Measurements from ENCODE around the gene SLIT1.

GRCh38 chr10:97065128-97065527 is 120.6 kb downstream of the SLIT1 start:
- TF ChIP-seq ESRRG (CRISPR knock-in tag; IDR thresholded peaks at IDR 0.05) (no peak), ISL1 (CRISPR knock-in tag; IDR thresholded peaks at IDR 0.05) (no peak), TOX (CRISPR knock-in tag; IDR thresholded peaks at IDR 0.05; ENCODE audit: borderline replicate concordance) (no peak), SNAI2 (CRISPR knock-in tag; IDR thresholded peaks at IDR 0.05) (no peak)
- TF ChIP-seq, protein P1, sequence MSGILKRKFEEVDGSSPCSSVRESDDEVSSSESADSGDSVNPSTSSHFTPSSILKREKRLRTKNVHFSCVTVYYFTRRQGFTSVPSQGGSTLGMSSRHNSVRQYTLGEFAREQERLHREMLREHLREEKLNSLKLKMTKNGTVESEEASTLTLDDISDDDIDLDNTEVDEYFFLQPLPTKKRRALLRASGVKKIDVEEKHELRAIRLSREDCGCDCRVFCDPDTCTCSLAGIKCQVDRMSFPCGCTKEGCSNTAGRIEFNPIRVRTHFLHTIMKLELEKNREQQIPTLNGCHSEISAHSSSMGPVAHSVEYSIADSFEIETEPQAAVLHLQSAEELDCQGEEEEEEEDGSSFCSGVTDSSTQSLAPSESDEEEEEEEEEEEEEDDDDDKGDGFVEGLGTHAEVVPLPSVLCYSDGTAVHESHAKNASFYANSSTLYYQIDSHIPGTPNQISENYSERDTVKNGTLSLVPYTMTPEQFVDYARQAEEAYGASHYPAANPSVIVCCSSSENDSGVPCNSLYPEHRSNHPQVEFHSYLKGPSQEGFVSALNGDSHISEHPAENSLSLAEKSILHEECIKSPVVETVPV (CRISPR knock-in tag; IDR thresholded peaks at IDR 0.05) = no peak
